Skin of body (tissue), 2 donors: Measurements from ENCODE around the gene MGAT4A. TPM values are rescaled to one million over a fixed set of nuclear protein-coding genes. Genes with fewer than 3 reads are reported as not detected.
"Not testable (repeated sequence)": the region's sequence is repeated elsewhere in the genome, so short reads cannot be mapped to it uniquely, and the experiment has no call there.

Experiments
- DNase-seq: peaks from one replicate; lab custom pipeline; 2025; lab: John Stamatoyannopoulos, UW
- total RNA-seq: library from RNA; depleted of rRNA; stranded (reverse); fragments of >200 nt; gene quantifications from one replicate; pipeline ENCODE4 v1.2.3, GENCODE V29; 2014

Gene MGAT4A
- total RNA-seq, 1 donor from 2014 or later, result 8.5 TPM

DNA sequence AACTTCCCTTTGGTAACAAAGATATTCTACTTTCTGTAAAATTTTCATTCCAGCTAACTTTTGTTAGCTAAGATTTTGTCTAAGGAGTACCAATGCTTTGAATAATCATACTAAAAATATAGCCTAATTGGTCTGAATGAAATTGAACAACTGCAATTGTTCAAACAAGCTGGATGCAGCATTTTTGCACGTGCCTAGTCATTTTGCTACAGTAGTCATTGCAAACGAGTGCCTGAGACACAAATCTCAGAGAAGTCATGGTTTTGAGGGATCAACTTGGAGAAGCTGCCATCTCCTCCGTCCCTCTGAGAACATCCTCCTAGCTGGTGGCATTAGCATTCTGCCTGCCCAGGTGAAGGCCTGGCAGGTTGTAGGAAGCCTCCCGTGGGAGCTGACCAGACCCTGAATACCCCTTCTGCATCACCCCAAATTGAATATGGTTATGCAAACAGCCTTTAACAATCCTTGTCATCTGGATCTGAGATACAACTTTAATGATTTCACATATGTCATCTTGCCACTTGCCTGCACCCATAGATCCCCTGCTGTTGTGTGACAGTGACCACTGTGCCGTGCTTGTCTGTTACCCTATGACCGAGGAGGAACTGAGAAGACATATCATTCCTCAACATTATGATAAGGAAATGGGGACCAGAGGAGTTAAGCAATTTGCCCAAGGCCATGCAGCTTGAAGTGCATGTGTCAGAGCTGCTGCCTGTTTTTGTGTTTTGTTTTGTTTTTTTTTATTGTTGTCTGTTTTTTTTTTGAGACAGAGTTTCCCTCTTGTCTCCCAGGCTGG, 29.1 kb upstream of the MGAT4A start:
- no peak for DNase-seq

DNA sequence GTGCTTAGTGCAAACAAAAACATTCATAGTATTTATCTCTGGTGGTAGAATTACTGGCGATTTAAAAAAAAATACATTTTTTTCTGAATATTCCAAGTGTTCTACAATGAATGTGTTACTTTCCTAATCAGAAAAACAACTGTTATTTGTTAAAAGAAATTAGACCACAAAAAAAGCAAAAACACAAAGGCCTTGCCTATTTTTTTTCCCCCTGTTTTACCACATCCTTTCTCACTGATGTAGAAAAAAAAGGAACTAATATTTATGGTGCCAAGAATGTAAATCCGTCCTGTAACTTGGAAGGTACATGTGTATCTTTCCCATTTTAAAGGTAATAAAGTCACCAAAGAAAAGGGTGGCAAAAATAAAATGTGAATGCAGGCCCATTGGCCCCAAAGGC, 28.4 kb upstream of the MGAT4A start:
- no peak for DNase-seq

DNA sequence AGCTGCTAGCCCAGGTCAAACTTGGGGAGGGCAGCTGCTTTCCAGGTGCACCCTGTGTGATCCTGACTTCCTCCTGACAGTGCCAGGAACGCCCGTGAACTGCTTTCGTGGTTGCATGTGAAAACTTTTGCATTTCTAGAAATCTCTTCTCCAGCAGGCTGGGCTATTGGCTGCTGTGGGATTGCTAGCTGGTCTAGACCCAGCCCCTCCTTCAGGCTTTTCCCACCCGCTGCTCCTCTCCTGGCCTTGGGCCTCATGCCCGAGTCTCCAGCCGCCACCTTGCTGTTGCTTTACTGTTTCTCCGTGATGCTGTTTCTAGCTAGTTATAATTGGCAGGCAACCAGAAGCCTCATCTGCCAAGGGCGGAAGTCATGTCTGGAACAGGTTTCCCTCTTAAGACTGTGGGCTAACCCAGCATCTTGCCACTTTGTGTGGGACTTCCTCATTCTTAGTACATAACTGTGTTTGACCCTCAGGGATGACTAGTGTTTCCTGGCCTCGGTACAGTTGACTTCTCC, 27.0 kb upstream of the MGAT4A start:
- peak; percentile 69 for DNase-seq

DNA sequence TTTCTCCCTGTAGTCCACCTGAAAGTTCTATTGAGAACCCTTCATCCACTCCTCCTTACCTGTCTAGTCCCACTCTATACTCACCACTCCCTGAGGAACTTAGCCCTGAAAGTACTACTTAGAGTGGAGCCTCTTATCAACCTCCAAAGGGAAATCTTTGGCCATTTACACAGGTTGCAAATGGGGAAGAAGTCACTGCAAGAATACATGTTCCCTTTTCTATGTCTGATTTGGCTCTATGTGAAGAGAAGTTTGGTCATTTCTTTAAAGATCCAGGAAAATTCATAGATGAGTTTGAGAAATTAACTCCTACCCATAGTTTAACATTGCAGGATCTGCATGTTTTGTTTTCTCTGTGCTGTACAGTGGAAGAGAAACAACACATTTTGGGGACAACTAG, 22.9 kb upstream of the MGAT4A start:
- DNase-seq, result no peak

DNA sequence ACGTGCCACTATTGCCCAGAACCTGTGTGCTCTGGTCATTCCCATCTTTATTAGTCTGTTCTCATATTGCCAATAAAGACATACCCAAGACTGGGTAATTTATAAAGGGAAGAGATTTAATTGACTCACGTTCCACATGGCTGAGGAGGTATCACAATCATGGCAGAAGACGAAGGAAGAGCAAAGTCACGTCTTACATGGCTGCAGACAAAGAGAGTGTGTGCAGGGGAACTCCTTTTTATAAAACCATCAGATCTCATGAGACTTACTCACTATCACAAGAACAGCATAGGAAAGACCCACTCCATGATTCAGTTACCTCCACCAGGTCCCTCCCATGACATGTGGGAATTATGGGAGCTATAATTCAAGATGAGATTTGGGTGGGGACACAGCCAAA, 21.8 kb upstream of the MGAT4A start:
- DNase-seq, result not testable (repeated sequence)

DNA sequence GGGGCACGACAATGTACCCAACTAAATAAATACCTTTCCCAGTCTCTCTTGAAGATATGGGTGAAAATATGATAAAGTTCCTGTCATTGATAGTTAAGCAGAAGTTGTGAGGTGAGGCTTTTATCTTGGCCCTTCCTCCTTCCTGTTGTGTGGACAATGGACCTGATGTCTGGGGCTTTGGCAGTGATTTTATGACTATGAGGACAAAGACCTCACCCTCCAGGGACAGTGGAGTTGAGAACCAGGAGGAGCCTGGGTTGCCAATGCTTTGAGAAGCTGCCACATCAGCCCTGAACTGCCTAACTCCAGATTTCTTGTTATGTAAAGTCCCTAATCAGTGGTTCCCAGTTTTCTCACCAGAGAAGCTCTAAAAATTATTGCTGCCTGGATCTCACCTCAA, 20.8 kb upstream of the MGAT4A start:
- DNase-seq, result no peak

DNA sequence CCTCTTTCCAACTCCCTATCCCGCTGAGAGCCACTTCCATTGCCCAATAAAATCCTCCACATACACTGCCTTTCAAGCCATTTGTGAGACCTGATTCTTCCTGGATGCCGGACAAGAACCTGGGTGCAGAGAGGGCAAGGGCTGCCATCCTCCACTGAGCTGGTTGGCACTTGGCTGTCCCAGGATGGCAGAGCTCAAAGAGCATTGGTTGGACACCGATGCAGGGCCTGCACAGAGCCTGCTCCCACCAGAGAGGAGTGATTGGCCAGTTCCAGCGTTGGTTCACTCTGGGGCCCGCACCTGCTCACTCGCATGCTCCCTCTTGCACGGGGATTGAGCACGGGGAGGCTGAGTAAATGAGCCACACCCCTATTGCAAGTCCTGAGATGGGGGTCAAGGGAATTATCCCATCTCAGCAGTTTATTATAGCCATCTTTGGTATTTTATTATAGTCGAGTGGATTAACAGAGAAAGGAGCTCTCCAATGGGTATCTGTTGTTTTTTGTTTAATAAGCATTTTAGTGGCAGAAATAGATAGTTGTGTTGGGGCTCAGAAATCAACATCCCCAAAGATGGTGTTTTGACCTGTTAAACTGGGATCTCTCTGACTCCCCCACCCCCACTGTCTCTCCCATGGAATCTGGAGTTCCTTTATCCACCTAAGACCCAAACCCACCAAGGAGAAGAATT, 19.8 kb upstream of the MGAT4A start:
- no peak for DNase-seq

DNA sequence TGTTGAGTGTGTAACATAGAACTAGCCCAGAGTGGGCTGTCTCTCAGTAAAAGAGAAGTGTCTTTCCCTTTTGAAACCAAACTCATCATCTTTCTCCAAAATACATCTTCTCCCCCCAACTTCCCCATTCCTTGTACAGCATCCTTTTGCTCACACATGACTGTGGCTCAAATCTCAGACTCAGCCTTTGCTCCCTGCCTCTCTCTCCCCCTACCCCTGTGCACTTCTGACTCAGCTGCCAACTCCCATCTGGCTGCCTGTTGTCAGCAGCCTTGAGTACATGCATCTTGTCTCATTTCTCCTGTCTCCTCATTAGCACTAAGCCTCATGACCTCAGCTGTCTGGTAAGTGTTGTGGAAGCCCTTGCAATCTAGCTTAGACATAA, 18.1 kb upstream of the MGAT4A start:
- peak; percentile 19 for DNase-seq

DNA sequence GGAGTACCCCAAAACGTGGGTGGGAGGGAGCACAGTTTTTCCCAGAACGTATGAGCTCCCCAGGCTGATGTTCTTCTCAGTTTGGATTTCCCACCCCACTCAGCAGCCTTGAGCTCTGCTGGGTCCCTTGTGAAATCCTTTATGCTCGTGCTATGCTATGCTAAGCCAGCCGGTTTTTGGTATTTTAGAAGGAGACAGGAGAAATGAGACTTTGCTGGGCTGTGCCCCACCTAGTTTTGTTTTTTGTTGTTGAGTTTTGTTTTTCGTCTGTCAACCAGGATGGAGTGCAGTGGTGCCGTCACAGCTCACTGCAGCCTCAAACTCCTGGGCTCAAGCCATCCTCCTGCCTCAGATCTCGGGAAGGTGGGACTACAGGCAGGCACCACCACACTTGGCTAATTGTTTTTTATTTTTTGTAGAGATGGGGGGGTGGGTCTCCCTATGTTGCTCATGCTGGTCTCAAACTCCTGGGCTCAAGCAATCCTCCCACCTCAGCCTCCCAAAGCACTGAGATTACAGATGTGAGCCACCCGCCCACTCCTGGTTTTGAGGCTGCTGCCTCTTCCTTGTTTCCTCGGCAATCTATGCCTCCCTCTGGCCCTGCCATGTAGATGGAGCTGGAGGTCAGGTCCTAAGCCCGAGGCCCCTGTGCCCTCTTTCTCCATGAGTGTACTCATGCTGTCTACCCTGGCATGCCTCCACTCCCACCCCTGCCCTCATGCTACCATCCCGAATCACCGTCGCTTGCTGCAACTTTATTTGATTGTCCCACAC, 17.5 kb upstream of the MGAT4A start:
- no peak for DNase-seq

DNA sequence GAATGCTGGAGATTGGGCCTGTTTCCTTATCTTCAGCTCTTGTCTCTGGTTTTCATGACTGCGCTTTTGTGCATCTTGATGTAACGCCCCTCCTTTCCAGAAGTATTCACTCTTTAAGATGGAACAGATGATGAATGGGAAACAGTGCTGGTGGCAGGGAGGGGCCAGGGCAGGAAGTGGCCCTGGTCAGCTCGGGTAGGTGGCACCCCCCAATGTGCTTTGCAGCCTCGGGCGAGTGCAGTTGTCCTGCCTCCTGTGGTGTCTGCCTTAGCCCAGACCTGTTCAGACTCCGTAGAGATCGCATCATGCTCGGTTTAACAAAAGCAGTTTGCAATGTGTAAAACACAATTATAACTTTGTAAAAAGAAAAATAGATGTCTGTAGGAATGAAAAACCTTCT, 17.0 kb upstream of the MGAT4A start:
- no peak for DNase-seq

DNA sequence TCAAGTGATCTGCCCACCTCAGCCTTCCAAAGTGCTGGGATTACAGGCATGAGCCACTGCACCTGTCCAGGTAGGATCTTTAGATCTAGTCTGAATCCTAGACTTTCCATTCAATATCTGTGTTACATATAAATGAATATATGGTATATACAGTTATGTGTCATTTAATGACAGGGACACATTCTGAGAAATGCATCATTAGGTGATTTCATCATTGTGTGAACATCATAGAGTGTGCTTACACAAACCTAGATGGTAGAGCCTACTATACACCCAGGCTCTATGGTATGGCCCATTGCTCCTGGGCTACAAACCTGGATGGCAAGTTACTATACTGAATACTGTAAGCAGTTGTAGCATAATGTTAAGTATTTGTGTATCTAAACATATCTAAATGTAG, 15.5 kb upstream of the MGAT4A start:
- DNase-seq, result no peak

DNA sequence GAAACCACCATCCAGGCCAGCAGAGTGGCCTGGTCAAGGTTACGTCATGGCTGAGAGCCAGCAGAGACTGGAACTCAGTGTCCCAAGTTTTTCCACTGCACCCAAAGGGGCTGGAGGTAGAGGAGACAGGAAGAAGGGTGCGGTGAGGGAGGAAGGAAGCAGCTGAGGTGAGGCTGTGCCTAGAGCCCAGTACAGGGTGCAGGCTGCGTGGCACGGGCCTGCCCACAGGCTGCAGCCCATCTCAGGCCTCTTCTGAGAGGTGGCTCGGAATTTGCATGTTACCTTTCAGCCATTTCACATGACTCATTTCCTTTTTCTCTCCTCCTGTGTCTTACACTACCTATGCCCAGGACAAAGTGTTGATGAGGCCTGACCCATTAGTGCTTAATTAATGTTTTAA, 13.7 kb upstream of the MGAT4A start:
- DNase-seq, result no peak

DNA sequence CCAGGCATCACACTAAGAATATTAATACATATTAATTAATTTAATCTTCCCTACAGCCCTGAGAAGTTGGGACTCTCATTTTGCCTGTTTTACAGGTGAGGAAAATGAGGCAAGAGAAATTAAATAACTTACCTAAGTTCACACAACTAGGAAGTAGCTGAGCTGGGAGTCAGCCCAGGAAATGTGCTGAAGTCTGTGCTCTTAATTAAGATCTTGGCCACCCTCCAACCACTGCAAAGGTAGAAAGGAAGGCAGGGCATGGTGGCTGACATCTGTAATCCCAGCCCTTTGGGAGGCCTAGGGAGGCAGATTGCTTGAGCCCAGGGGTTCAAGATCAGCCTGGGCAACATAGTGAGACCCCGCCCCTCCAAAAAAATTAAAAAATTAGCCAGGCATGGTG, 12.9 kb upstream of the MGAT4A start:
- DNase-seq, result no peak

DNA sequence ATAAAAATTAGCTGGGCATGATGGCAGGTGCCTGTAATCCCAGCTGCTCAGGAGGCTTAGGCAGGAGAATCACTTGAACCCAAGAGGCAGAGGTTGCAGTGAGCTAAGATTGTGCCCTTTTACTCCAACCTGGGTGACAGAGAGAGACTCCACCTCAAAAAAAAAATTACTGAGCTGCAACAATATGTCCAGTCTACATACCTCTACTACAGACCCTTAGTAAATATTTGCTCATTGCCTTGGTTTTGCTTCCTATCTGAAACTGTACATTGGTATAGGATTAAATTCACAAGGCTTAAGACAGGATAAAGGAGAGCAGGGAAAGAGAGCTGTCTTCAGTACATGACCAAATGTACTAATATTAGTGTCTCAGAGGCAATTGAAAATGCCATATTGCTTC, 8.1 kb upstream of the MGAT4A start:
- no peak for DNase-seq

DNA sequence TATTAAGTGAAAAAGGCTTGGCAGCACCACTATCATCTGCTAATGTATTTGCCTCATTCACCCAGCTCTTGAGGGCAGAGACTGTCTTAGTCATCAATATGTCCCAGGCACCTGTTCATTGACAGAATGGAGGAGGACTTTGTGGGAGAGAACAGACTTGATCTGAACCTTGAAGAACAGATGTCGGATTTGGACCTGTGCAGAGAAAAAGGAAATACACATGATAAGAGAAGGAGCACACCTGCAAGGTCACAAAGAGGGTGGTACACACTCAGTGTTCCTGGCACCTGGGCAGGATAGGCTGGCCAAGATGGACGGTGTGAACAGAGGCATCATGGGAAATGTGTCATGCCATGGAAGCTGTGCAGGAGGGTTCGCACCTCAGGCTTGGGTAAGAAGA, 7.4 kb upstream of the MGAT4A start:
- no peak for DNase-seq

DNA sequence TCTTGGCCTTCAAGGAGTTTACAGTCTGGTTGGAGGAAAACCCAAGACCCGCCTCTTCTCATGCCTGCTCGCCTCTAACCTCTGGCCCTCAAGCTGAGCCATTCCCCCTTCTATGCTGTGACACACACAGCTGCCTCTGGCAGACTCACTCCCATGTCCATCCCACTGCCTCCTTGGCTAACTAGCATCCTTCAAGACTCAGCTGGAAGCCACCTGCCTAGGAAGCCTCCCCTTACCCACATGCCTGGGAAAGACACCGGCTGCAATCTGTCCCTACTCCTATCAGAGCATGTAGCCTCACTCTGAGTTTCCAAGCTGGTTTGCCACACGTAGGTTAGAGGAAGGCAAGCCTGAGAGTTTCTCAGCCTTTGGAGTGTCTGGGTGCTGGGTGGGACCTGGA, 6.9 kb upstream of the MGAT4A start:
- no peak for DNase-seq

DNA sequence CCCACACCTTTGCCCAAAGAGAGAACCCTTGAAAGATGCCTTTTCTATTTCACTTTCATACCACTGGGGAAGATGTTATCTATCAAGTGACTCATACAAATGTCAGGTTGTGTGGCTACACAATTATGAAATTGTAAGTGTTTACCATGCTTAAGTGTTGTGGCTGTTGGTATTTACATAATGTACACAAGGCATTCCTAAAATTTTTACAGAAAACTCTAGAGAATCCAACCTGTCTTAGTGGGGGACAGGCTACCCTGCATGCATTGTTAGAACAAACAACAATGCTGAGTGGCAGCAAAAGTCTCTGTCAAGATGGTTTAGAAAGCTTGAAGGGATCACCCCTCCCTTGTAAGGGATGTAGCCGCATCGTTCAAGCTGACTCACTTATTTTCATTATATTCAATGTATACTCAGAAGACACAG, 5.5 kb upstream of the MGAT4A start:
- no peak for DNase-seq

DNA sequence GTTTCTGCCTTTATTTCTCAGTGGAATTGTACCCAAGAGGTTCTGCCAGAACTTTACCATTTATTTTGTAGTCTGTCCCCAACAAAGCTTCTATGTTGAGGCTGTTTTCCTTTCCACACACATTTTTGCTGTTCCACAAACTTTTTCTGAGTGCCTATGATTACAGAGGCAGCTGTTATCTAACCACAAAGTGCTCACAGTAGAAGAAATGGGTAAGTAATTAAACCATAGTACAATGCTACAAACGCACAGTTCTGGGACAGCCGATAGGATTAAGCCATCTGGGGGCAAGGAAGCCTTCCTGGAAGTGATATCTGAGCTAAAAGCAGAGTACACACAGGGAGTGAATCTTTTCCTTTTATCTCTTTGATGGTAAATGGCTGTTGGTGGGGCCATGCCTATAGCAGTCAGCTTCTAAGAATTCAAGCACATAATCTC, 3.9 kb upstream of the MGAT4A start:
- DNase-seq, result no peak

DNA sequence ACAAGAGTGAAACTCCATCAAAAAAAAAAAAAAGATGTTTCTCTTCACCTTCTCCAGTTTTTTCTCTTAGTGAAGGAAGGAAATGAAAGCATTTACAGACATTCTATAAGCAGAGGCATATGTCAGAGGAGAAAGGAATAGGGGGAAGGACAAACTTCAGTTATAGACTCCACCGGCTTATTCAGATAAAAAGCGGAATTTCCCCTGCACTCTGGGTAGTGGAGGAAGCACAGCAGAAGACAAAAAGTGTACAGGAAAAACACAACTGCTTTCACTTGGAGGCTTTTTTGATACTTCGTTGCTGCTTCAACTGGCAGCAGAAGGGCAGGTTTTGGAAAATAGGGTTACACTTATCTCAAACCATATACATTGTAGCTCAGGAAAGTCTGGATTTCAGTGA, 3.2 kb upstream of the MGAT4A start:
- no peak for DNase-seq

DNA sequence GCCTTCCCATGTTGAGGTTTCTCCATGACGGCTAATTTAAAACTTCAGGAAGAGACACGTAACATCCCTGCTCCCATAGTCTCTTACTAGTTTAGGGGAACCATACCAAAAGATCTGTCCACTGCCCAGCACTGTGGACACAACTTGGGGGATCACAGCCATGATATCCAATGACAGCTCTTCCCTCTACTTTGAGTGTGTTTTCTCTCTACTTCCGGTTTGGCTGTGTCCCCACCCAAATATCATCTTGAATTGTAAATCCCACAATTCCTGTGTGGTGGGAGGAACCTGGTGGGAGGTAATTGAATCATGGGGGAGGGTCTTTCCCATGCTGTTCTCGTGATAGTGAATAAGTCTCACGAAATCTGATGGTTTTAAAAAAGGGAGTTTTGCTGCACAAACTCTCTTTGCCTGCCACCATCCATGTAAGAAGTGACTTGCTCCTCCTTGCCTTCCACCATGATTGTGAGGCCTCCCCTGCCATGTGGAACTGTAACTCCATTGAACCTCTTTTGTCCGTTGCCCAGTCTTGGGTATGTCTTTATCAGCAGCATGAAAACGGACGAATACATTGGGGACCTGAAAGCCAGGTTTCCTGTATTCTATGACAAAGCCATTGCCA, 1.6 kb upstream of the MGAT4A start:
- no peak for DNase-seq

DNA sequence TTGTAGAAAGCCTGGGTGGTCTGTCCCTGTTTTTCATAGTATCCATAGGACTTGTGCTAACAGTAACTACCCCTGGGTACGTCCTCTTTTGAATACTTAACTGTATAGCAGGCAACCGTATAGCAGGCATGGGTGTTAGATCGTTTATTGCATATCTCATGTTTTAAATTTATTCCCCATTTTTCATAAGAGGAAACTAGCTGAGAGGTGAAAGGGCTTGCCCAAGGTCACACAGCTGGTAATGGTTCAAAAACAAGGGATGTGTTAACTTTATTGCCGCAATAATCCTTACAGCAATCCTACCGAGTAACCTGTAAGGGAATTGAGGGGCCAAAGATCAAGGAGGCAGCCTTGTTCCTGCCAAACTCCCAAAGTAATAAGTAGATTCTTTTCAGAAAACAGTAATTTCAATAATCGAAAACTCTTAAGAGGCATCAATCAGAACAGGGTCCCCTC, 990 bp upstream of the MGAT4A start:
- no peak for DNase-seq

DNA sequence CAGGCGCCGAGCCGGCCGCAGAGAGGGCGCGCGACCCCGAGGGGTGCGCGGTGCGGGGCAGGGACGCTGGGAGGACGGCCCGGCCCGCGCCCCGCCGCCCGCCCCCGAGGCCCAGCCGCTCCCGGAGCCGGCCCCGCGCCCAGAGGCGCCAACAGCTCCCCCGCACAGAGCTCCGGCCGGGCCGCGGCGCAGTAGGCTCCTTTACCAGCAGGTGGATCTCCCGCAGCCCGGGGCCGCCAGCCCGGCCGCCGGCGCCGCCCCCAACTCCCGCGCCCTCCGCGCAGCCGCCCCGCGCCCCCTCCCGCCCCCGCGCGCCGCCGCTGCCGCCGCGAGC, 258 bp downstream of the MGAT4A start:
- no peak for DNase-seq
